Lower leg skin (tissue), 3 donors: Measurements from ENCODE around the gene ABLIM1.

Experiments
- CTCF ChIP-seq, 3 donors: fragments of 450-650 bp; IDR thresholded peaks; one replicate each; pipeline ENCODE4 v1.5.1; 2016; ENCODE audit warnings: antibody characterized with exemption in 3 of 3, mild to moderate bottlenecking in 3 of 3, moderate library complexity in 2 of 3
- POLR2A ChIP-seq, 2 donors: fragments of 450-650 bp; IDR thresholded peaks; one replicate each; pipeline ENCODE4 v1.6.1; 2016 to 2017; ENCODE audit warnings: antibody characterized with exemption in 2 of 2, mild to moderate bottlenecking in 1 of 2, moderate library complexity in 1 of 2

GRCh38 chr10:114481055-114481454 is 177.0 kb downstream of the ABLIM1 start:
- no peak for TF ChIP-seq POLR2A (IDR thresholded peaks at IDR 0.05)
- TF ChIP-seq CTCF (IDR thresholded peaks at IDR 0.05), result no peak
